Transverse colon (tissue), 3 donors: ENCODE measurements around the gene RFPL2.
"Not testable (repeated sequence)": the region's sequence is repeated elsewhere in the genome, so short reads cannot be mapped to it uniquely, and the experiment has no call there.

Experiments
- CTCF ChIP-seq, 5 experiments: fragments of 200-600 bp in 3 of 5; fragments of 450-650 bp in 2 of 5; sonication (generic) in 3 of 5; IDR thresholded peaks; 1 replicate in 2 of 5; 2 replicates in 3 of 5; pipeline ENCODE4 v1.5.1; 2016 to 2017; ENCODE audit warnings: antibody characterized with exemption in 5 of 5, inconsistent platforms in 3 of 5, mild to moderate bottlenecking in 2 of 5, moderate library complexity in 1 of 5
- POLR2A ChIP-seq: fragments of 450-650 bp; IDR thresholded peaks from one replicate; pipeline ENCODE4 v1.6.1; 2016; ENCODE audit warnings: antibody characterized with exemption, mild to moderate bottlenecking, moderate library complexity

- TF ChIP-seq CTCF (IDR thresholded peaks at IDR 0.05); POLR2A: not testable (repeated sequence)
Measured at GRCh38 chr22:32160411-32160810, 44.5 kb downstream of the RFPL2 start.
